ENCODE results near the gene PDIA5. TPM values are rescaled to one million over a fixed set of nuclear protein-coding genes. Genes with fewer than 3 reads are reported as not detected.

Gene PDIA5
- total RNA-seq, 1 donor = 3.4 TPM

- H3K4me1 ChIP-seq (ENCODE audit: insufficient read depth, low read length) = peaks cover 21% of the 10 kb centered on the region
- no peak overlapping the region for H3K4me3 ChIP-seq (ENCODE audit: low read length)
- no peaks in the 10 kb centered on the region for H3K9me3 ChIP-seq (ENCODE audit: low read depth, low read length)
- no peaks in the 10 kb centered on the region for H3K27me3 ChIP-seq (ENCODE audit: insufficient read depth, low read length)
These were observed 5.7 kb downstream of the PDIA5 start for GRCh38 chr3:123072564-123072963.

- Histone ChIP-seq H3K4me3 (ENCODE audit: low read length) (no peak overlapping the region), H3K9me3 (ENCODE audit: low read depth, low read length) (no peaks in the 10 kb centered on the region), H3K27me3 (ENCODE audit: insufficient read depth, low read length) (no peaks in the 10 kb centered on the region), H3K4me1 (ENCODE audit: insufficient read depth, low read length) (peaks cover 13% of the 10 kb centered on the region)
These were observed 8.5 kb downstream of the PDIA5 start for GRCh38 chr3:123075359-123075758.

GRCh38 chr3:123076112-123076495 is 9.3 kb downstream of the PDIA5 start:
- no peaks in the 10 kb centered on the region for H3K9me3 ChIP-seq (ENCODE audit: low read depth, low read length)
- no peak overlapping the region for H3K4me3 ChIP-seq (ENCODE audit: low read length)
- H3K27me3 ChIP-seq (ENCODE audit: insufficient read depth, low read length) = no peaks in the 10 kb centered on the region
- H3K4me1 ChIP-seq (ENCODE audit: insufficient read depth, low read length) = peaks cover 13% of the 10 kb centered on the region

GRCh38 chr3:123076496-123077418 is 9.9 kb downstream of the PDIA5 start:
- Histone ChIP-seq H3K4me3 (ENCODE audit: low read length) (no peak overlapping the region), H3K4me1 (ENCODE audit: insufficient read depth, low read length) (peaks cover 14% of the 10 kb centered on the region), H3K27me3 (ENCODE audit: insufficient read depth, low read length) (no peaks in the 10 kb centered on the region), H3K9me3 (ENCODE audit: low read depth, low read length) (no peaks in the 10 kb centered on the region)

- Histone ChIP-seq H3K4me3 (ENCODE audit: low read length) (no peak overlapping the region), H3K4me1 (ENCODE audit: insufficient read depth, low read length) (peaks cover 14% of the 10 kb centered on the region), H3K9me3 (ENCODE audit: low read depth, low read length) (no peaks in the 10 kb centered on the region), H3K27me3 (ENCODE audit: insufficient read depth, low read length) (no peaks in the 10 kb centered on the region)
These were observed 11.3 kb downstream of the PDIA5 start for GRCh38 chr3:123078101-123078500.

- H3K27me3 ChIP-seq (ENCODE audit: insufficient read depth, low read length) = no peaks in the 10 kb centered on the region
- H3K4me3 ChIP-seq (ENCODE audit: low read length) = no peak overlapping the region
- no peaks in the 10 kb centered on the region for H3K9me3 ChIP-seq (ENCODE audit: low read depth, low read length)
- peaks cover 18% of the 10 kb centered on the region for H3K4me1 ChIP-seq (ENCODE audit: insufficient read depth, low read length)
These were observed 14.2 kb downstream of the PDIA5 start for GRCh38 chr3:123080864-123081562.

- Histone ChIP-seq H3K27me3 (ENCODE audit: insufficient read depth, low read length) (no peaks in the 10 kb centered on the region), H3K4me1 (ENCODE audit: insufficient read depth, low read length) (peaks cover 18% of the 10 kb centered on the region), H3K9me3 (ENCODE audit: low read depth, low read length) (no peaks in the 10 kb centered on the region), H3K4me3 (ENCODE audit: low read length) (no peak overlapping the region)
These were observed 15.0 kb downstream of the PDIA5 start for GRCh38 chr3:123081718-123082369.

GRCh38 chr3:123082370-123083065 is 15.7 kb downstream of the PDIA5 start:
- no peaks in the 10 kb centered on the region for H3K27me3 ChIP-seq (ENCODE audit: insufficient read depth, low read length)
- no peaks in the 10 kb centered on the region for H3K9me3 ChIP-seq (ENCODE audit: low read depth, low read length)
- no peak overlapping the region for H3K4me3 ChIP-seq (ENCODE audit: low read length)
- peaks cover 18% of the 10 kb centered on the region for H3K4me1 ChIP-seq (ENCODE audit: insufficient read depth, low read length)

GRCh38 chr3:123083383-123084124 is 16.7 kb downstream of the PDIA5 start:
- Histone ChIP-seq H3K9me3 (ENCODE audit: low read depth, low read length) (no peaks in the 10 kb centered on the region), H3K4me1 (ENCODE audit: insufficient read depth, low read length) (peaks cover 18% of the 10 kb centered on the region), H3K4me3 (ENCODE audit: low read length) (no peak overlapping the region), H3K27me3 (ENCODE audit: insufficient read depth, low read length) (no peaks in the 10 kb centered on the region)

- H3K27me3 ChIP-seq (ENCODE audit: insufficient read depth, low read length) = no peaks in the 10 kb centered on the region
- H3K9me3 ChIP-seq (ENCODE audit: low read depth, low read length) = no peaks in the 10 kb centered on the region
- H3K4me3 ChIP-seq (ENCODE audit: low read length) = no peak overlapping the region
These were observed 17.4 kb downstream of the PDIA5 start for GRCh38 chr3:123084192-123084591.

GRCh38 chr3:123084738-123085237 is 18.0 kb downstream of the PDIA5 start:
- Histone ChIP-seq H3K4me1 (ENCODE audit: insufficient read depth, low read length) (peaks cover 18% of the 10 kb centered on the region), H3K4me3 (ENCODE audit: low read length) (no peak overlapping the region), H3K27me3 (ENCODE audit: insufficient read depth, low read length) (no peaks in the 10 kb centered on the region), H3K9me3 (ENCODE audit: low read depth, low read length) (no peaks in the 10 kb centered on the region)

More at GRCh38 chr3:123084192-123084591, 17.4 kb downstream of the PDIA5 start:
- peaks cover 18% of the 10 kb centered on the region for H3K4me1 ChIP-seq (ENCODE audit: insufficient read depth, low read length)

GRCh38 chr3:123085293-123085931 is 18.6 kb downstream of the PDIA5 start:
- no peak overlapping the region for H3K4me3 ChIP-seq (ENCODE audit: low read length)
- H3K27me3 ChIP-seq (ENCODE audit: insufficient read depth, low read length) = no peaks in the 10 kb centered on the region
- no peaks in the 10 kb centered on the region for H3K9me3 ChIP-seq (ENCODE audit: low read depth, low read length)
- H3K4me1 ChIP-seq (ENCODE audit: insufficient read depth, low read length) = peaks cover 18% of the 10 kb centered on the region

GRCh38 chr3:123085932-123086627 is 19.3 kb downstream of the PDIA5 start:
- no peak overlapping the region for H3K4me3 ChIP-seq (ENCODE audit: low read length)
- H3K27me3 ChIP-seq (ENCODE audit: insufficient read depth, low read length) = no peaks in the 10 kb centered on the region

More at GRCh38 chr3:123085932-123086627, 19.3 kb downstream of the PDIA5 start:
- Histone ChIP-seq H3K4me1 (ENCODE audit: insufficient read depth, low read length) (peaks cover 23% of the 10 kb centered on the region), H3K9me3 (ENCODE audit: low read depth, low read length) (no peaks in the 10 kb centered on the region)

All from mononuclear cell (primary cell).